Stomach smooth muscle (tissue), 2 donors: ENCODE measurements around the gene TFEC.
"Not testable (repeated sequence)": the region's sequence is repeated elsewhere in the genome, so short reads cannot be mapped to it uniquely, and the experiment has no call there.

Source experiments
- H3K27ac ChIP-seq: one replicate; pipeline ENCODE4 v1.7.0; 2013; ENCODE audit warnings: mild to moderate bottlenecking, low read length, inconsistent platforms
- H3K27me3 ChIP-seq, 2 donors: one replicate each; pipeline ENCODE4 v1.7.0; 2013; ENCODE audit warnings: low read length in 2 of 2; ENCODE audit not compliant: insufficient read depth in 2 of 2, control insufficient read depth in 1 of 2
- H3K36me3 ChIP-seq, 2 donors: one replicate each; pipeline ENCODE4 v1.7.0; 2013; ENCODE audit warnings: low read length in 2 of 2; ENCODE audit not compliant: control insufficient read depth in 2 of 2, insufficient read depth in 2 of 2
- H3K4me1 ChIP-seq: one replicate; pipeline ENCODE4 v1.7.0; 2013; ENCODE audit warnings: low read length; ENCODE audit not compliant: control insufficient read depth, insufficient read depth
- H3K4me3 ChIP-seq, 2 donors: one replicate each; pipeline ENCODE4 v1.7.0; 2013; ENCODE audit warnings: low read length in 2 of 2
- H3K9ac ChIP-seq, 2 donors: one replicate each; pipeline ENCODE4 v1.7.0; 2013; ENCODE audit warnings: low read length in 2 of 2, mild to moderate bottlenecking in 1 of 2
- H3K9me3 ChIP-seq, 2 donors: one replicate each; pipeline ENCODE4 v1.7.0; 2013; ENCODE audit warnings: low read length in 2 of 2; ENCODE audit not compliant: control insufficient read depth in 2 of 2
- donor health status: healthy.
- donor health status: Pancreatic carcinoma.

Gene TFEC

GRCh38 chr7:115930184-115930583 is 100.4 kb downstream of the TFEC start:
- not testable (repeated sequence) for H3K27me3 ChIP-seq, H3K27ac ChIP-seq, H3K9me3 ChIP-seq, H3K4me1 ChIP-seq, H3K36me3 ChIP-seq, H3K4me3 ChIP-seq, H3K9ac ChIP-seq

GRCh38 chr7:115929736-115930135 is 100.8 kb downstream of the TFEC start:
- H3K4me3 ChIP-seq, H3K27ac ChIP-seq, H3K27me3 ChIP-seq, H3K4me1 ChIP-seq, H3K9me3 ChIP-seq, H3K9ac ChIP-seq, H3K36me3 ChIP-seq: not testable (repeated sequence)

DNA sequence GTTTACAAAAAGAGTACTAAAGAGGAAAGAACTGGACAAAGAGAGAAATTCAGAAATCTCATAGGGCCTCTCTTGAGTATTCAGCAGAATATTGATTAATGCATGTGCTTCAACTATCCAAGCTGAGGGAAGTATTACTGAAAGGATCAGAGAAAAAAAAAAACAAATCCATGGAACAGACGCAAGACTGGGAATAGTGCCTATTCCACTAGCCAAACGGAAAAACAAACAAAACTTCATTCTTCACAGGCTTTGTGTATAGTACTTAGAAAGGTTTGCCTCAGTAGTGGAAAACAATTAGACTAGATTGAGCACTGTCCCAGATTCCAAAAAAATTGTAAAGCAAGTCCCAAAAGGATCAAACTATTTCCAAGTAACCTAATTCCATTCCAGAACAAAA is 106.2 kb downstream of the TFEC start:
- Histone ChIP-seq H3K4me1 (no peaks in the 10 kb centered on the region), H3K27me3 (no peaks in the 10 kb centered on the region), H3K9ac (no peak overlapping the region), H3K9me3 (no peaks in the 10 kb centered on the region), H3K27ac (no peak overlapping the region), H3K4me3 (no peak overlapping the region), H3K36me3 (no peaks in the 10 kb centered on the region)

- Histone ChIP-seq H3K4me3 (no peak overlapping the region), H3K9me3 (no peaks in the 10 kb centered on the region), H3K9ac (no peak overlapping the region), H3K36me3 (no peaks in the 10 kb centered on the region), H3K27ac (no peak overlapping the region), H3K4me1 (no peaks in the 10 kb centered on the region), H3K27me3 (no peaks in the 10 kb centered on the region)
Observed at GRCh38 chr7:115920367-115920766, 110.2 kb downstream of the TFEC start.

GRCh38 chr7:115914951-115915350 is 115.6 kb downstream of the TFEC start:
- Histone ChIP-seq H3K4me1 (no peaks in the 10 kb centered on the region), H3K9me3 (no peaks in the 10 kb centered on the region)

DNA sequence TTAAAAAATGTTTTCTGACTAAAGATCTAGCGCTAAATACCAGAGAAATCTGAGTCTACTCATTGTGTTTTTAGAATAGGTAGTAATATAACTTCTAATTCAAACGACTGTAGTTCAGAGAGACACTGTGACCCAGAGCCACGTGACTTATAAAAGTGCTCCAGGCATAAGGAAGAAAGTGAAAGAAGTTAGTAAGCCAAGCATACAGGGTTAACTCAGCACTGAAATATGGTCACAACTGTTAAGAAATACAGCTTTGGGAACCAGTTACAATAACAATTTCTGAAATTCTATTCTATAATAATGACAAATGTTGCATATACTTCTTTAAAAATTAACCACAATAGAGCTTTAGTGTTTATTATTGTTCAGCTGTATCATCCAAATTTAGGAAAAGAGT is 119.1 kb downstream of the TFEC start:
- Histone ChIP-seq H3K9me3 (no peaks in the 10 kb centered on the region), H3K36me3 (no peaks in the 10 kb centered on the region), H3K27ac (no peak overlapping the region), H3K4me1 (no peaks in the 10 kb centered on the region), H3K27me3 (no peaks in the 10 kb centered on the region), H3K9ac (no peak overlapping the region), H3K4me3 (no peak overlapping the region)

More at GRCh38 chr7:115914951-115915350, 115.6 kb downstream of the TFEC start:
- H3K27me3 ChIP-seq, result no peaks in the 10 kb centered on the region
- H3K27ac ChIP-seq, result no peak overlapping the region
- H3K4me3 ChIP-seq, result no peak overlapping the region
- H3K9ac ChIP-seq, result no peak overlapping the region
- H3K36me3 ChIP-seq, result no peaks in the 10 kb centered on the region

DNA sequence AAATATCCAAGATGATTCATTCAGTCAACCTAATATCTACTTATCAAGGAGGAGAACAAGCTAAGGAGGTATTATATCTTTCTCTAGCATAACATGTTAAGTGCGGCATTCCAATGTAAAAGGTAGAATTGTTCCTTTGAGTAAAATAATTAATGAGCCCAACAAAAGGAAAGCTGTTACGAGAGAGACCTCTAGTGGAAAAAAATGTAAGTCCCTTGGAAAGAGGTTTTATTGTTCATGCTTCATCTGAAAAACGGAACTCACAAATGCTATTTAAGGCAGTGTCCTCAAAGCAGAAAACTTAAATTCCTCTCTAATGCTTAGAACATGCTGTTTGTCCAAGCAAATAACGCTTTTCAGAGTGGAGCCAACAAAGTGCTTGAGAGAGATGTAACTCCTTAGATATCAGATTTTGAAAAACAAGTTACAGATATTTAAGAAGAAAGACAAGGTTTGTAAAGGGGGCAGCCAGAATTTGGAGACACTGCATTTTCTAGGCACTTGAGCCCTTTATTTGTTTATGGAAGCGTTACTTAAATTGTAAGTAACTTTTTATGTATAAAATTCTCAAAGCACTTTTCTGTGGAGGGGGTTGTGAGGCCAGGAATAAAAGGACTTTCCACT is 119.9 kb downstream of the TFEC start:
- Histone ChIP-seq H3K27me3 (no peaks in the 10 kb centered on the region), H3K9me3 (no peaks in the 10 kb centered on the region), H3K4me3 (no peak overlapping the region), H3K36me3 (no peaks in the 10 kb centered on the region), H3K4me1 (no peaks in the 10 kb centered on the region), H3K27ac (no peak overlapping the region), H3K9ac (no peak overlapping the region)

DNA sequence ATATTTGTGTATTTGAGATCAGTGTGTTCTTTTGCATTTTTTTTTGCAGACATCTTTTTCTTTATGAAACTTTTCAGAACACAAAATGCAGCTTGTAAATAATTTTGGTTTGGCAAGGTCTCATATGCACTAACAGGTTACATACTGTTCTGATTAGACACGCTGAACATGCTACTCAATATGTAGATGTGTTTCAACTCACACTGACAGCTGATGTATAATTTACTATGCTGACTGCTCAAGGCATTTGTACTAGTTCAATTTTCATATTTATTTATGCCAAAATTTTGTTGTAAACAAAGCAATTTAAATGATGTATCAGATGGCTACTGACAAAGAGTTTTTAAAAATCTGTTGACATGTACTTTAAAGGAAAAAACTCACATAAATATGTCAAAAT is 123.8 kb downstream of the TFEC start:
- H3K4me3 ChIP-seq, result no peak overlapping the region
- no peaks in the 10 kb centered on the region for H3K36me3 ChIP-seq
- H3K4me1 ChIP-seq, result no peaks in the 10 kb centered on the region
- no peak overlapping the region for H3K9ac ChIP-seq
- no peak overlapping the region for H3K27ac ChIP-seq
- H3K9me3 ChIP-seq, result no peaks in the 10 kb centered on the region
- no peaks in the 10 kb centered on the region for H3K27me3 ChIP-seq

GRCh38 chr7:115889669-115889984 is 140.9 kb downstream of the TFEC start:
- H3K4me1 ChIP-seq, result no peaks in the 10 kb centered on the region
- no peak overlapping the region for H3K9ac ChIP-seq
- no peak overlapping the region for H3K27ac ChIP-seq
- H3K4me3 ChIP-seq, result no peak overlapping the region
- H3K36me3 ChIP-seq, result no peaks in the 10 kb centered on the region
- H3K27me3 ChIP-seq, result no peaks in the 10 kb centered on the region
- H3K9me3 ChIP-seq, result no peaks in the 10 kb centered on the region

- Histone ChIP-seq H3K9me3 (no peaks in the 10 kb centered on the region), H3K27ac (no peak overlapping the region), H3K4me1 (no peaks in the 10 kb centered on the region), H3K27me3 (no peaks in the 10 kb centered on the region), H3K9ac (no peak overlapping the region), H3K4me3 (no peak overlapping the region), H3K36me3 (no peaks in the 10 kb centered on the region)
Observed at GRCh38 chr7:115888981-115889668, 141.4 kb downstream of the TFEC start.

- Histone ChIP-seq H3K27me3 (no peaks in the 10 kb centered on the region), H3K9me3 (no peaks in the 10 kb centered on the region), H3K27ac (no peak overlapping the region), H3K4me1 (no peaks in the 10 kb centered on the region), H3K9ac (no peak overlapping the region), H3K4me3 (no peak overlapping the region), H3K36me3 (no peaks in the 10 kb centered on the region)
Observed at GRCh38 chr7:115885550-115885949, 145.0 kb downstream of the TFEC start.
